ENCODE results near the gene OSBPL5.
"Not testable (repeated sequence)": the region's sequence is repeated elsewhere in the genome, so short reads cannot be mapped to it uniquely, and the experiment has no call there.

OSBPL5 gene

DNA sequence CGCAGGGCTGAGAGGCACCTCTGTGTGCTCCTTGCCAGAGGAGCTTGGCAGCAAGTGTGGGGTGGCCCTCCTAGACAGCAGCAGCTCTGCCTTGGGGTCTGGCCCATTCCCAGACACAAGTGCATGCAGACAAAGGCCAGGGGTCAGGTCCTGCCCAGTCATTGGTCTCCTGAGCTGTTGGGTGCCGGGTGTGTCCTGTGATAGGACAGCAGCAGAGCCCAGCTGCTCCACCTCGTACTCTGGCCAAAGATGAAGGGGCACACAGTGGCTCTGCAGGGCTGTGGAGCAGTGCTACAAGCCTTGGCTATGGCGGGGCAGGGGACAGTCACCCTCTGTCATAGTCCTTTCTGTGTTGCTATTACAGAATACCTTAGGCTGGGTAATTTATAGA, 17.3 kb upstream of the OSBPL5 start:
- in situ Hi-C loops (cut with MboI; ENCODE audit: low sequenced_read_pairs) = no loop called here

DNA sequence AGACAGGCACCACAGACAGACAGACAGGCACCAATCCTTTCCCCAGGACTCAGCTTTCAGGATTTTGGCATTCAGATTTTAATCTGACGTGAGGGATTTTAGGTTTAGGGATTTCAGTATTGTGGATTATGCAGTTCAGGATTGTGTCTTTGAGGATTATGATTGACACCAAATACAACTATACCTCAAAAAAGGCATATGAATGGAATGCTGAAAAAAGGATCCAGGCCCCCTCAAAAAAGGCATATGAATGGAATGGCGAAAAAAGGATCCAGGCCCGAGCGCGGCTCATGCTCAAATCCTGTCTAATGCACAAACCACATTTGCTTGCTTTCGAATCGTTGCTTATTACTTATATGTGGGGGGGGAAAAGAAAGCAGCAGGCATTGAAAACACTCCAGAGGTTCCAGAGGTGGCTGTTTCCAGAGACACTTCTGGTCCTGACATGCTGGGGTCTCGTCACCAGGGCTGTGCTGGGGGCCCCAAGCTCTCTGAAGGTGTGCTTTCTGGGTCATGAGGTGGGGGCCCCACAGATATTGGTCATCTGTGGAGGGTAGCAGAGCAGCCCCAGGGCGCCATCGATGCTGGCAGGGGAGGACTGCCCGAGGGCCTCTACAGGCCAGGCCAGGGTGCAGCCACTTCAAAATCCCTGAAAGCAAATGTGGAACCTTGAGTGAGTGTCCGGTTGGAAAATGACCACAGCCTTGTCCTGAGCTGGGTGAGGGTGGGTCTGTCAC, 16.8 kb upstream of the OSBPL5 start:
- in situ Hi-C loops (cut with MboI; ENCODE audit: low sequenced_read_pairs) = no loop called here

DNA sequence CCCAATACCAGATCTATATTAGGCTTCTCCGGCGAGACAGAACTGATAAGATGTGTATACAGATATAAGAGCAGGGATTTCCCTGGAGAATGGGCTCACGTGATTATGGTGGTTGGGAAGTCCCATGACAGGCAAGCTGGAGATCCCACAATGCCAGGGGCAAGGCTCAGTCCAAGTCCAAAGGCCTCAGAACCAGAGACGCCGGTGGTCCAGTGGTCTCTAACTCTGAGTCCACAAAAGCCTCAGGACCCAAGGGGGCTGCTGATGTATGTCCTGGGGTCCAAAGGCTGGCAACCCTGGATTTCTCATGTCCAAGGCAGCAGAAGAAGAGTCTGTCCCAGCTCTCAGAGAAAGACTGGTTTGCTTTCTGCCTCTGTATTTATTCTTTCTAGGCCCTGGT, 15.8 kb upstream of the OSBPL5 start:
- in situ Hi-C loops (cut with MboI; ENCODE audit: low sequenced_read_pairs) = no loop called here

DNA sequence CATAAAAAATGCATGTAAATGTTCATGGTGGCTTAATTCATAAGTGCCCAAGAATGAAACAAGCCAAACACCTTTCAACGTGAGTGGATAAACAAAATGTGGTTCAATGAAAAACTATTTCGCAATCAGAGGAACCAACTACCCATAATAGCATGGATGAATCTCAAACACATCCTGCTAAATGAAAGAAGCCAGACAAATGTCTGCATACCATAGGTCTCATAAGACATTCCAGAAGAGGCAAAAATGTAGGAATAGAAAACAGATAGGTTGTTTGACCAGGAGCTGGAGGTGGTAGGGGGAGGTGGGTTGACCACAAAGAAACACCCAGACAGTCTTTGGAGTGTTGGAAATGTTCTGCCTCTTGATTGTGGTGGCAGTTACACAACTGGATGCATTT, 13.2 kb upstream of the OSBPL5 start:
- in situ Hi-C loops (cut with MboI; ENCODE audit: low sequenced_read_pairs) = no loop called here

DNA sequence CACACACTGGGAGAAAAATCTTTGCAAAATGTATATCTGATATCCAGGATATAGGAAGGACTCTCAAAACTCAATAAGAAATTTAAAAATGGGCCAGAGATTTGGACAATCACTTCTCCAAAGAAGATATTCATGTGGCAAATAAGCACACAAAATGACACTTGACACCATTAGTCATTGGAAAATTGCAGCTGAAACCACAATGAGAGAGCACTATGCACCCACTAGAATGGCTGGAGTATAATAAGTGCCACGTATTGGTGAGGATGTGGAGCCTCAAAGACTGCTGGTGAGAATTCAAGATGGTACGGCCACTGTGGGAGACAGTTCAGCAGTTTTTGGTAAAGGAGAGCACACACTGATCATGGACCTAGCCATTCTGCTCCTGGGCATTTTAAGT, 12.8 kb upstream of the OSBPL5 start:
- in situ Hi-C loops (cut with MboI; ENCODE audit: low sequenced_read_pairs) = no loop called here

DNA sequence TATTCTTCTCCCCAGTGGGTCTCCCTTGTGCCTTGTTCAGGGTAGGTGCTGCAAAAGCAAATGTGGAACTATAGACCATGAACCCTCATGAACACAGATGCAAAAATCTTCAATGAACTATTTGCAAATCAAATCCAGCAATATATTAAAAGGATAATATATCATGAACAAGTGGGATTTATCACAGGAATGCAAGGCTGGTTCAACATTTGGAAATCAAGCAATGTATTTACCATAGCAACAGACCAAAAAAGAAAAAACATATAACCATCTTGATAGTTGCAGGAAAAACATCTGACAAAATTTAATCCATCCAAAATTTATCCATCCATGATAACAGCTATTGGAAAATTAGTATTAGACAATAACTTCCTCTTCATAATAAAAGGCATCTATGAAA, 11.4 kb upstream of the OSBPL5 start:
- in situ Hi-C loops (cut with MboI; ENCODE audit: low sequenced_read_pairs) = no loop called here

DNA sequence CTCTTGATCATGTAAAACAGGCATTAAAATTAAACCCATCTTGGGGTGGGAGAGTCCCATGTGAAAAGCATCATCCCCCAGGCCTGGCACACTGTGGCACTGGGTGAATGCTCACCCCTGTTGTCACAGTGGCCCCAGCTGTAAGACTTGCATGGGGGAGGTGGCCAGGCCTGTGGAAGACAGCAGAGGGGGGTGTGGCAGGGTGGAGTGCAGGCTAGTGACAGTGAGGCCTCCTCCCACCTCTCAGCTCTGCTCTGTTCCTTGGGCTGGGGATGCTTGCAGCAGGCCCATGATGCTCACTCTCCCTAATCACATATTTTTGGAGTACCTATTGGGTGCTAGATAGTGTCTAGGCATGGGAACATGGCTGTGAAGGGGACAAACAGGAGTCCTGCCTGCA, 10.1 kb upstream of the OSBPL5 start:
- in situ Hi-C loops (cut with MboI; ENCODE audit: low sequenced_read_pairs) = no loop called here

DNA sequence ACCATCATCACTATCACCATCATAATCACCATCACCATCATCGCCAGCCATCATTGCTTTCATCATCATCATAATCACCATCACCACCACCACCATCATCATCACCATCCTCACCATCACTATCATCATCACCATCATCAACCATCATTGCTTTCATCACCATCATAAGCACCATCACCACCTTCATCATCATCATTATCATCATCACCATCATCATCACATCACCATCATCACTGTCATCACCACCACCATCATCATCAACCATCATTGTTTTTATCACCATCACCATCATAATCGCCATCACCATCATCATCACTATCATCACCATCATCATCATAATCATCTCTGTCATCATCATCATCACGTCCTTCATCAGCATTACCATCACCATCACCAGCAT, 9.3 kb upstream of the OSBPL5 start:
- in situ Hi-C loops (cut with MboI; ENCODE audit: low sequenced_read_pairs) = no loop called here

DNA sequence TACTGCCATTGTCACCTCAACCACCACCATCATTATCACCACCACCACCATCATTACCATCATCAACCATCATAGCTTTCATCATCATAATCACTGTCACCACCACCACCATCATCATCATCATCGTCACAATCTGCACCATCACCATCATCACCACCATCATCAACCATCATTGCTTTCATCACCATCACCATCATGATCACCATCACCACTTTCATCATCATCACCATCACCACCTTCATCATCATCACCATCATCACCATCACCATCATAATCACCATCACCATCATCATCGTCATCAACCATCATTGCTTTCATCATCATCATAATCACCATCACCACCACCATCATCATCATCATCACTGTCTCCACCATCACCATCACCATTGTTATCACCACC, 8.7 kb upstream of the OSBPL5 start:
- in situ Hi-C loops (cut with MboI; ENCODE audit: low sequenced_read_pairs) = no loop called here

DNA sequence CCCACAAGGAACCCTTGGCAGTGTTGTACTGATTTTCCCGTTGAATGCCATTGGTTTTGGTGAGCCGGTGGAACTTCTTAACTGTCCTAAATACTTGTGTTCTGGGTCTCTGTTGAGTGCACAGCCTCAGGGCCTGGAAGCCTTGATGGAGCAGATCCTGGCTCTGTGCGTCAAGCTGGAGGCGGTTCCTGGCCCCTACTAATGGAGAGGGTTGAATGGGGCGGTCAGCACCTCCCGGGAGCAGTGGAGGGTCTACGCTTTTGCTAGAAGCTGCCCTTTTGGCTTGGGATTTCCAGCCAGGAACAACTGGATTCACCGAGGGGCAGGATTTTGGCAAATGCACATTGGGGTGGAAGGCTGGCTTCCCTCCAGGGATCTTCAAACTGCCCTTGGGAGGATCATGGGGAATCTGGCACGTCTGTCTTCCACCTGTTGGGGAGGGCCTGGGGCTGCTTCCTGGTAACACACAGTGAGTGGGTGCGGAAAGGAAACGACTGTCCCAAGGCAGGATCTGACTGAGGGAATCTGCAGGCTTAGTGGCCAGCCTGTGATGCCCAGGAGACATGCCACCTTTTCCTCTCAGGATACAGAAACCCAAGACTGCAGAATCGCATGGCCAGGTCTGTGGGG, 6.9 kb upstream of the OSBPL5 start:
- in situ Hi-C loops (cut with MboI; ENCODE audit: low sequenced_read_pairs) = no loop called here

DNA sequence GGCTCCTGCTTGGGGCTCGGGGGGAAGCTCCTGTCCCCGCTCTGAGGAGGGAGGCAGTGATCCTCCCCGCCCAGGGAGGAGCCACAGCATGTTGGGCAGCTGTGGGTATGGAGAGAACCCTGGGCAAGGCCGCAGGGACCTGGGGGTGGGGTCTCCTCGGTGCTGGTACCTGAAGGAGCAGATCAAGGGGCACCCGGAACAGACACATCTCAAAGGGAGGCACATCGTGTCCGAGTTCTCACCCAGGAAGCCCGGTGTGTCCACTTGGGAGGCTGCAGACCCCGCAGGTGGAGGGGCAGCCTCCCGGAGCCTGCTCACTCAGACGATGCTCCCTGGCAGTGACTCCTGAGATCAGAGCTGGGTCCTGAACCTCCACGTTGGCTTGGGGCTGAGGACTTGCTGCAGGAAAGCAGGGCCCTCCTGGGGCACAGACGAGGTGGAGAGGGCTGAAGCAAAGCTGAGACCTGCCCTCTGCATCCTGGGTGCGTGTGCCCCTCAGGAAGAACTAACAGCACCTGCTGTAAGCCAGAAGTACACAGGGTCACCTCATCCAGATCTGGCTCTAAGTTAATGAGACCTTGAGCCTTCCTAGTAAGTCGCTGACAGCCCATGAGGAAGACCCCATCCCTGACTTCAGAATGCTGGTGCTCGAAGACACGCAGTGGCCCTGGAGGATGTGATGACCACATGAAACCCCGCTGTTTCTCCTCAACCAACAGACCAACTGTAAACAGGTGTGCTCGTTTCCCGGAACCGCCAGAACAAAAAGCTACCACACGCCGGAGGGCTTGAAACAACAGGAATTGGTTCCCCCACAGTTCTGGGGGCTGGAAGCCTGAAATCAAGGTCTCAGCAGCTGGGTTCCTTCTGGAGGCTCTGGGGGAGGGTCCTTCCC, 5.9 kb upstream of the OSBPL5 start:
- in situ Hi-C loops (cut with MboI; ENCODE audit: low sequenced_read_pairs) = no loop called here

DNA sequence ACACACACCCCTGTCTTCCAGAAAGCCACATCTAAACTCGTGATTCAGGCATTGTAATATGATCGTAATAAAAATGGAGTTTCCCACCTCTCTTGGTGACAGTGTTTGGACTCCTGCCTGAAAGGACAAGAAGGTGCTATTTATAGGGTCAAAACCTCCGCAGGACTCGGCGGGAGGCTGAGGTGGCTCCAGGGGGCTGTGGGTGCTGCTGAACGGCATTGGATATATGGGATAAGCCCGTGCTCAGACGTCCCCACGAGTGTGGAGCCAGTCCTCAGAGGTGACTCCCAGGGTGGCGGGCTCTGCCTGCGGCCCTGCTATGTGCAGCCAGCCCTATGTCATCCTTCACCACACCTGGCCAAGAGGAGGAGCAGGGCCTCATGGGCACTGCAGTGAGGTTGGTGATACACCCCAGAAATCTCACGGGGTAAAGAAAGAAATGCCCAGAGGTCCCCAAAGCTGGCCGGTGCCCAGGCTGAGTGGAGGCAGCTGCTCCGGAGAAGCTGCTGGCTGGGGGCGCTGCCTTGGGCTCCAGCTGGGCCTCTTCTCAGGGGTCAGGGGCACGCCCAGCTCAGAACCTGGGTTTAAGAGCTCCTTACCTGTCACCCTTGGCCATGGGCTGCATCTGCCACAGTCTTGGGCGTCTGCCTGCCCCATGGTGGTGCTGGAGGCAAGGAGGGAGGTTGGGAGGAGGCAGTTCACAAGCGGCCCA, 5.1 kb upstream of the OSBPL5 start:
- in situ Hi-C loops (cut with MboI; ENCODE audit: low sequenced_read_pairs) = no loop called here

DNA sequence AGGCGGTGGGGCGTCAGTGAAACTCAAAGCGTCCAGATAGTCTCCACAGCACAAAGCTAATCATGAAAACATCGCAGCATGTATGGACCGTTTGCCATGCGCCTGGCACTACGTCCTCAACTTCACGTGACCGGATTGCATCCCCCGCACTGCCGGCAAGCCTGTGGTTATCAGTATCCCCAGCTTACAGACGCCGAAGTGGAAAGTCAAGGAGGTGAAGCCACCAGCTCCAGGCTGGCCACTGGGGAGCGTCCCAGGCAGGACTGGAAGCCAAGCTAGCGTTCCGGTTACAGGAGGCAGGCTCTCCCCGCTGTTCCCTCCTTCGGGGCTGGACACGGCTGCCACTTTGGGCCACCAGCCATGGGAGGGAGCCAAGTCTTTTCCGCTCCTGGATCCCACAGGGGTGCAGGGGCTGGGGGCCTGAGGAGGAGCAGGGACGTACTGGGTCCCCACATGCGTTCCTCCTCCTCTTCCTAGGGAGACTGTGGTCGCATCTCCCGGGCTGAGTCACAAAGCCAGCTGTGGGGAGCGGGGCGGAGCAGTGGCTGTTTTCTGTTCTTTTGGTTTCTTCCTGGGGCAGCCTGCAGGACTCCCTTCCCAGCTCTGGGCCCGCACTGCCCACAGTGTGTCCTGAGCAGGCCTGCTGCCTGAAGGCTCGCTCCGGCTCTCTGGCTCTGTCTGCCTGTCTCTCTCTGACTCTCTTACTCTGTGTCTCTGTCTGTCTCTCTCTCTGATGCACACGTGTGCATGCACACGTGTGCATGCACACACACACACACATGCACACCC, 4.3 kb upstream of the OSBPL5 start:
- in situ Hi-C loops (cut with MboI; ENCODE audit: low sequenced_read_pairs) = no loop called here

DNA sequence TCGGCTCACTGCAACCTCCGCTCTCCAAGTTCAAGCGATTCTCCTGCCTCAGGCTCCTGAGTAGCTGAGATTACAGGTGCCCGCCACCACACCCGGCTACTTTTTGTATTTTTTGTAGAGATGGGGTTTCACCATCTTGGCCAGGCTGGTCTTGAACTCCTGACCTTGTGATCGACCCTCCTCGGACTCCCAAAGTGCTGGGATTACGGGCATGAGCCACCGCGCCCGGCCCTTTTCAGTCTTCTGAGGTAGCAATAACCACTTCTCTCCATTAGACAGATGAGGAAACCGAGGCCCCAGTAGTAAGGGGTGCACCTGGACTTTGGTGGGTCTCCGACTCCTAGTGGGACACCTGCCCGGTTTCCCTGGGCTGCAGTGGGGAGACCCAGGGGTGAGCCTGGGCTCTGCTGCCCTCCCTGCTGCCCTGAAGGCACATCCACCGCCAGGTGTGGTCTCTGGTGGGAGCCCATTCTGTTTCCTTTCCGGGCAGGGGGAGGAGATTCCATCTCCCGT, 3.7 kb upstream of the OSBPL5 start:
- in situ Hi-C loops (cut with MboI; ENCODE audit: low sequenced_read_pairs) = not testable (repeated sequence)

DNA sequence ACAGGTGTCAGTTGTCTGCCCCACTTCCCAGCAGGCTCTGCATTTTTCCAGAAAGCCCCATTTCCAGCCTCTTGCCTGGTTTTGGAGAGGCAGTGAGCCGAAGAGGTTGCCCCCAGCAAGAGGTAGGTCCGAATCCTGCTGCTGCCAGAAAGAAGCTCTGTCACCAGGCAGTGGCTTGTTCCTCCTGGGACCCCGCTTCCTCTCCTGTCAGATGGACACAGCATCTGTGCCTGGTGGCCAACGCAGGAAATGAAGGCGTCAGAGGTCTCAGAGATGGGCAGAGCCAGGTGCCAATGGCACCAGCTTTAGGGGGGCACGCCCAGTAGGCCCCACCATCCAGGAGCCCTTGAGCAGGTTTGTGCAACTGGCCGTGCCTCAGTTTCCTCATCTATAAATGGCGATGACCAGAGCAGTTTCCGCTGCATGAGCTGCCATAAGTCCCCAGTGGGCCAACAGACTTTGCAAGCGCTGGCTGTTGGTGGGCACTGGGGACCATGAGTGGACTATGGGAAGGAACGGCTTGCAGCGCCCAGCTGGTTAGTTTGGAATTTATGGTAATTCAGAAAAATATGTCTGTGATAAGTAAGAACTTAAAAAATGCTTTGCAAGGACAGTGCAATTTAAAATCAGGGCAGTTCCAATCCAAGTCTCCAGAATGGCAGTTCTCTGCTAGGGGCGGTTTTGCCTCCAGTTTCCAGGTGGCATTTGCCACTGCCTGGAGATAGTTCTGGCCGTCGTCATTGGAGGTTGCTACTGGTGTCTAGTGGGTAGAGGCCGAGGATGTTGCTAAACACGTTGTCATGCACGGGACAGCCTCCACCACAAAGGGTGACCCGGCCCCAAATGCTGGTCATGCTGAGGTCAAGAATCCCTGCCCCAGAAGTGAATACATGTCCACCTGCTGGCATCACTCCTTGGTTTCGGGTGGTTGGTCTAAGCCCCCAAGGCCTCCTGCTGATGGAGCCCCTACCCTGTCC, 2.3 kb upstream of the OSBPL5 start:
- in situ Hi-C loops (cut with MboI; ENCODE audit: low sequenced_read_pairs) = no loop called here

DNA sequence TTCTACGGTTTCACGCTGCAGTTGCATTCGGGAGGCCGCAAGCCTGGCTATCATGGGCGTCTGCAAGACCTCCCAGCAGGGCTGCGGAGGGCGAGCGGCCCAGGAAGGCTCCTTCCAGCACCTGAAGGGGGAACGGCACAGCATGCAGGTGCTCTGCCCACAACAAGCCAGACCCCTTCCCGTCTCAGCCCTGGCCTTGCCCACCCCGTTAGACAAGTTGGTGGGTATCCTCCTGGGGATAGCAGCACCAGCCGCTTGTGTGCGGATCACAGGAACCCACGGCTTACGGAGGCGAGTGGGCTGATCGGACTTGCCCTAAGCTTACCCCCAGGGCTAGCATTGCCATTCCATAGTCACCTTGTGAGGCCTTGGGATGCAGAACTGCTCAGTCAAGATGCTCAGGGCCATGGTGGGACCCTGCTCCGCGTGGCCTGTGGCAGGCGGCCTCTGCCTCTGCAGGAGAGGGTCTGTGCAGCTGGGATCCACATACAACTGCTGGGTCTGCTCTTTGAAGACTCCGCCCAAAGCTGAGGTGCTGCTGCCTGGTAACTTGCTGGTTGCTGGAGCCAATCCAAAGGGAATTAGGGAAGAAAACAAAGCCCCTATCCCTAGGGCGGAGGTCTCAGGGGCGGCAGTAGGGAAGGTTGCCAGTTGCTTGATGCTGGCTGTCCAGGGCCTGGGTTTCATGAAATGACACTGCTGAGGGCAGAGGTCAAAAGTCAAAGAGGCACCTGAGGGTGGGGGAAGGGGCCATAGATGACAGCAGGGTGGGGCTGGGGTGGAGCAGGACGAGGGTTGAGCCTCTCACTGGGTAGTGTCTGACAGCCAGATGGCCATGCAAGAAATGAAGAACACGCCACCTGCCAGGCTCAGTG, 1.4 kb upstream of the OSBPL5 start:
- in situ Hi-C loops (cut with MboI; ENCODE audit: low sequenced_read_pairs) = no loop called here

DNA sequence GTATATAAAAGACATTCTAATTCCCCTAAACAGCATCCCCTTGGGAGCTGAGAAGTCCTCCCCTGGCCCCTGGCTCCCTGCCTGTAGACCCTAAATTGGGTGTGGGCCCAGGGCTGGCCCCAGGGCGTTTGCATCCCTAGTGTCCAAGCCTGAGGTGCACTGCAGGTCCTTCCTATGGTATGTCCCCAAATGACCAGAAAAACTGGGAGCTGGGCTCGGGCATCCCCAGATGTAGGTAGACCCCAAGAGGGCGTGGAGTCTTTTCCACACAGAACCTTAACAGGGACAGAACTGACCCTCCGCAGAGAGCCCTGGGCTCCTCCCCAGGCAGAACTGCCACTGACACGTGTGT, 782 bp upstream of the OSBPL5 start:
- in situ Hi-C loops (cut with MboI; ENCODE audit: low sequenced_read_pairs) = no loop called here

DNA sequence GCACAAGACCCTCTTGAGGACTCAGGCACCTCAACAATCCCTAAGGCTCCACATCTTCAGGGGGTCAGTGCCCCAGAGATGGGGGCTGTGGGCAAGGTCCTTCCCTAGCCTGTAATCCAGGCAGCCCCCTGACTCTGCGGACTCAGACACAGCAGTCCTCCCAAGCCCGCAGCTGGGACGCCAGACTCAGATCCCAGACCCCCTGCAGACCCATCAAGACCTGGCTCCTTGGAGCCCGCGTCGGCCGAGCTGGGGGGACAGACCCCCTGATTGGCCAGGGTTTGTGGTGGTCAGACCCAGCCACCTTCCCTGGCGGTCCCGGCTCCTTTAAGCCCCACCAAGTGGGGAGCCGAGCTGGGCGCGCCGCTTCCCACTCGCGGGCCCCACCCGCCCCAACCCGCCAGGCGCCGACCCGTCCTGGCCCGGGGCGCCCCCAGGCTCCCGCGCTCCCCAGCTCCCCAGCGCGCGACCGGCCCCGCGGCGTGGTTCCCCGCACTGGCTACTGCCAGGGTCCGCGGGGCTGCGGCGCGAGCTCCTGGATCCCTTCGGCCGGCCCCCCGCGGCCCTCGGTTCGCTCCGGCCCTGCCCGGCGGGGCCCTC, 458 bp downstream of the OSBPL5 start:
- in situ Hi-C loops (cut with MboI; ENCODE audit: low sequenced_read_pairs) = no loop called here
